SIG-M5 treated with dmso at 0.1 percent for 504 hours (cell line): ENCODE results near the gene ZCCHC17.
"Not testable (repeated sequence)": the region's sequence is repeated elsewhere in the genome, so short reads cannot be mapped to it uniquely, and the experiment has no call there.

Source experiments
- DNase-seq: peaks from one replicate; lab custom pipeline; 2025; ENCODE audit not compliant: unreplicated experiment; lab: John Stamatoyannopoulos, UW

The ZCCHC17 gene

DNA sequence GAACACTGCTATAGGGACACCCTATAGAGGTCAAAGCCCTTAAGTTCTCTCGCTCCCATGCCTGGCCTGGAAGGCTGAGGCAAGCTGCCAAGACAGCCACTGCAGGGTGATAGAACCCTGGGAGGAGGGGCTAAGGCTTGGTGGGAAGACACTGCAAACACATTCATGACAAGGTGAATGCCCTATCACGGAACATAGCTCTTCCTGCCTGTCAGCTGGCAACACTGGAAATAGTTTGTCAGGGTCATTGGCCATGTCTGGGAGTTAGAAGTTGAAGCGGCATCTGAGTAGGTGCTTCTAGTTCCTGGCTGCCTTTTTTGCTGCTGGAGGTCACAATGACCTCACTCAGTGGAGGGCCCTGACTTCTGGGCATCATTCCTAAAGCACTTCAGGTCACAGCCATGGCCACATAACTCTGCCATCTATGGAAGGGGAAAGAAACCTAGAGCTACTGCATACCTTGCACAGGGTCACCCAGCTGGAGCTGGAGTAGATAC is 71.8 kb downstream of the ZCCHC17 start:
- DNase-seq, result no peak

DNA sequence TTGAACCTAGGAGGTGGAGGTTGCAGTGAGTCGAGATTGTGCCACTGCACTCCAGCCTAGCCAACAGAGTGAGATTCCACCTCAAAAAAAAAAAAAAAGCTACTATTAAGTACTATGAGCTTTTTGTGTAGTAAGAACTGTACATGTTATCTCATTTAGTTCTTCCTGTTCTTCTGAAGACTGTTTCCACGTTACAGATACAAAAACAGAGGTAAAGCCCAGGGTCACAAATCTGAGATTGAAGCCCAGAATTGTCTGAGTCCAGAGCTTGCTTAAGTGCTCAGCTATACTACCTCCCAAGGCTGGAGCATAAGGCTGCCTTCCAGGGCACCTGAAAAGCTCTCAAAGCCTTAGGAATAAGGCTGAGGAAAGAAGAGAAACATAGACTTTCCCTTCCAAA is 73.2 kb downstream of the ZCCHC17 start:
- DNase-seq, result no peak

DNA sequence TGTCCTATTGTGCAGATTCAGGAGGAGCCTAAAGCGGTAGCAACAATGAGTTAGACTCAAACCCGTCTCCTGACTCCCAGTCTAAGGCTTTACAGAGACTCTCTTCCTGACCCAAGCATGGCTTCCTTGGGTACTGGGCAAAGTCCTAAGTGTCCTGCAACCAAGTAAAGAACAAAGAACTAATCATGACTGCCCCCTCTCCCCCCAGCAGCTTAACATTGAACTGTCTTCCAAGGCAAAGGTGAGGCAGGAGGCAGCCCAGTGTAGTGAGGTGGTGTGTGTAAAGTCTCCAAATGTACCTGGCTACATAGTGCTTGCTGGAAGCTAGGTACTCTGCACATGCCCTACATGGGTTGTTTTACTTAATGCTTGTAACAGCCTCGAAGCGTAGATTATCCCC is 73.7 kb downstream of the ZCCHC17 start:
- DNase-seq, result no peak

DNA sequence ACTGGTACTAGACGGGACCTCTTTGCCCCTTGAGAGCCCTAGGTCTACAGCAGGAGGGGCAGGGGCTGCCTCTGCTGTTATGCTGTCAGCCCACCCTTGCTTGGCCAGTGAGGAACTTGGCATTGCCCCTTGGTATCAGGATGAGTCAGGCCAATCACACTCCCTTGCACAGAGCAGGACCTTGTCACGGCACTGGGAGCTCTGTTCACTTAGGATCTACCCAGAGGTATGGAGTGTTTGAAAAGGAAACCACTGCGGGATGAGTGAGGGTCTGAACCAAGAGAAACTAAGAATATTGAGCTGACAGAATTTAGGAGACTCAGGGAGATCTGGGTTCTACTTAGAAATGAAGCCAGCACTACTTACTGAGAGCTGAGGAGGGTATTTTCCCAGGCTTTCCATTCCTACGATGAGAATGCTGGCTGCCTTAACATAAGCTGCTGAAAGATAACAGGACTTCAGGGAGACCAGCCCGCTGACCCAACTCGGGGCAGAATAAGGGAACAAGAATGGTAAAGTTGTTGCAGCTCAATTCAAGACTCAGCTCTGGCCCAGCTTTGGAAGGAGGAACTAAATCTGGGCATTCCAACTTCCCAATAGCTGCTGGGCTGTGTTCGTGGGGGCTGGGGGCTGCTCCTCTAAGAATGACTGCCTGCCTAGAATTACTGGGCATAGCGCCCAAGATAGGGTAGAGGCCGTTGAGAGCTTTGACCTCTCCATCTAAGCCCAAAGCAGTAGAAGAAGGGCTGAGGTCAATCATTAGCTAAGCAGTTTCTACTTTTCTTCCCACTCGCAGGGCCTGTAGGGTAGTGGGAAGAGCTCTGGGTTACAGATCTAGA is 74.5 kb downstream of the ZCCHC17 start:
- DNase-seq, result no peak

DNA sequence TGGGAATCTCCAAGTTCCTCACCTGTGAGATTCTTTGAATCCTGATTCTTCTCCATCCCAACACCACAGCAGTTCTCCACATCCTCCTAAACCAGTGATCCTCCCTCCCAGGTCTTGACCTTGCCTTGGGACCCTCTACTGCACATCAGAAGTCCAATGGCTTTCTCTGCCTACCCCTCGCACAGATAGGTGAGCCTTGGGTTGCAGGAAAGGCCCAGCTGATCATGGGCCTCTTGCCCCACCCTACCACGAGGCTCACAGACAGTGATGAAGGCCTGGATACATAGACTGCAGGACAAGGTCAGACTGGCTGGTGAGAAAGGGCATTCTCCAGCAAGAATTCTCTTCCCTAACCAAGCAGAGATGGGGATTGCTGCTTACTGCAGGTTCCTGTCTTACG is 75.2 kb downstream of the ZCCHC17 start:
- DNase-seq, result no peak

DNA sequence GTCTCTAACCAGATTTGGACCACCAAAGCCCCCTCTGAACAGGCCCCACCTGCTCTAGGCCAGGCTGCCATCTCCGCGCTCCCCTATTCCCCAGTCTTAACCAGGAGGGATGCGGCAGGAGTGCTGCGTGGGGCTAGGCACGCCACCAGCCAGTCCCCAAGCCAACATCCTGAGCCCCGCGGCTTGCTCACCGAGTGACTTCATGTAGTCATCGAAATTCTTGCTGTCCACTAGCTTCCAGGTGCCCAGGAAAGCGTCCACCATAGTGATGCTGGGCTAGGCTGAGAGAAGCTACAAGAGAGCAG is 75.9 kb downstream of the ZCCHC17 start:
- no peak for DNase-seq

DNA sequence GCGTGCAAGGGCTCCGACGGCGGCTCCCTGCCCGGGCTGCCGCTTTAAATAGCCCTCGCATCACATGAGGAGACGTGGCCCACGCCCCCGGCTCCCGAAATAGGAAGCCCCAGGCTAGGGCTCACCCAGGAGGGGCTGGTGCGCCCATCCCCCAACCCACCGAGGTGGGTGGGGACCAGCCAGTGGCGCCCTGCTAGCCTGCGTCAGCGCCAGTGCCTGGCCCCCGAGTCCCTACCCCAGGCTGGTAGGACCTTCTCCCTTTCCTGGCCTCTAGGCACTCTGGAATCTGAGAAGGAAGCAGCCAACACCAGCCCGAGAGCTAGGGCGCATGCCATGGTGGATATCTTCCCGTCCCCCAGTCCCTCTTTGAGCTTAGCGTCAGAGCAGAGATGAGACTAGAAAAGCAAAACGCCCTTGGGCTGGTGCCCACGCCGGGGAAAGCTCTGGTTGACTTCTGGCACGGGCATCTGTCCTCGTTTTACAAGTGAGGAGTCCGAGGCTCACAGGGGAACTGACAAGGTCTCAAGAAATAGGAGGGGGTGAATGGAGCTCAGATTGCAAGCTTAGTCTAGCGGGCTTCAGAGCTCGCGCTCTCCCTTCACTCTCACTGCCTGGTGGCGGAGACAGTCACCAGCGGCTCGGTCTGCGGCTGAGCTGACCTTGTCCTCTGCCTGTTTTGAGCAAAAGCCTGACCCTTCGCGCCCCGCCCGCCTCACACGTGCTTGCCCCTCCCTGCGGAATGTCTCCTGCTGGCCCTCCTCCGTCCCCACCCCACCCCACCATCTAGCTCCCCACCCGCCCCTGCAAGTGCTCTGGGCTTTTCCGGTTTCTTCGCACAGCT is 76.4 kb downstream of the ZCCHC17 start, which contains the start of gene FABP3:
Gene FABP3, minus strand, starts transcription at position 21 of the 841 bp plus-strand sequence. CDS start 62 bp downstream, outside the sequence.
- no peak for DNase-seq

DNA sequence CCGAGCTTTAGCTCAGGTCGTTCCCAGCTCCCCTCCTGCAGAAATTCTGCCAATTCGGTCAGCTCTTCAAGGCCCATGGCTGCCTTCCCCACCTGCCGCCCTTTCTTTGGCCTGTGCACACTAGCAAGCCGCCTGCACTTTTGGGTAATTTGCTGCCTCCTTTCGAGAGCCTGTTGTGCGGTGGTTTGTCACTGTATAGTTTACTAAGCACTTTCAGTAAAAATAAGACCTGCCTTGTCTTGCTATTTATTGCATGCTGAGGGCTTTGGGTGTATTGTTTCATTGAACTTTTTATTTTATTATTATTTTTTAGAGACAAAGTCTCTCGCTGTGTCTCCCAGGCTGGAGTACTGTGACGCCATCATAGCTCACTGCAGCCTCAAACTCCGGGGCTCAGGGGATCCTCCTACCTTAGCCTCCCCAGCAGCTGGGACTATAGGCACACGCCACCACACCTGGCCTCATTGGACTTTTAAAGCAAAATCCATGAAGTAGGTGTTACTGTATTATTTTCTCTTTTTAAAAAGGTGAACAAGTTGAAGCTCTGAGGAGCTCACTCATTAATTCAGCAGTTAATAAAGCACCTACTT is 77.2 kb downstream of the ZCCHC17 start:
- no peak for DNase-seq

DNA sequence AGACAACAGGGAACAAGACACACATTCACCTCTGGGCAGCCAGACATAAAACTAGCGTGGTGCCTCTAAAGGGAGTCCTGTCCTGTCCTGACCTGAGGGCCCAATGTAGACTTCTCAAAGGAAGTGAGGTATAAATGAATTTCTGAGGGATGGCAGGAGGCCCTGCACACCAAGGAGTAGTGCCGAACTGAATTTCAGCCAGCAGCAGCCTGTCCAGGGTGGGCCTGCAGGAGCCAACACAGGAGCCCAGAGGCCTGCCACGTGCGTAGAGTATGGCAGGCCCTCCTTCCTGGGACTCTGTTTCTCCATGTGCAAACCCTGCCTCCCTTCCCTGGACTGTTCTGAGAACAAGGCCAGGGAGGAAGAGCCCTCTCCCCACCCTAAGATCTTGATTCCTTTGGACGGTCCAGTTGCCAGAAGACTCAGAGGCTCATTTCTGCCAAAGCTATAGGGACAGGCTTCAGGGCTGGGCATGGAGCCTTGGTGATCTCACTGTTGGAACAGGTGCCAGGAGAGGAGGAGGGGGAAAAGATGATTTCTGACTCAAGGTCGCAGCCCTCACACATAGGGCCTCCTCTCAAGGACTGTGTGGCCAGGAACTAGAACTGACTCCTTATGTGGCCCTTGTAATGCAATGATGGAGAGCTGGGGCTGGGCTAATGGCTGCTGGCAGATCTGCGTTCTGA is 77.8 kb downstream of the ZCCHC17 start:
- no peak for DNase-seq

DNA sequence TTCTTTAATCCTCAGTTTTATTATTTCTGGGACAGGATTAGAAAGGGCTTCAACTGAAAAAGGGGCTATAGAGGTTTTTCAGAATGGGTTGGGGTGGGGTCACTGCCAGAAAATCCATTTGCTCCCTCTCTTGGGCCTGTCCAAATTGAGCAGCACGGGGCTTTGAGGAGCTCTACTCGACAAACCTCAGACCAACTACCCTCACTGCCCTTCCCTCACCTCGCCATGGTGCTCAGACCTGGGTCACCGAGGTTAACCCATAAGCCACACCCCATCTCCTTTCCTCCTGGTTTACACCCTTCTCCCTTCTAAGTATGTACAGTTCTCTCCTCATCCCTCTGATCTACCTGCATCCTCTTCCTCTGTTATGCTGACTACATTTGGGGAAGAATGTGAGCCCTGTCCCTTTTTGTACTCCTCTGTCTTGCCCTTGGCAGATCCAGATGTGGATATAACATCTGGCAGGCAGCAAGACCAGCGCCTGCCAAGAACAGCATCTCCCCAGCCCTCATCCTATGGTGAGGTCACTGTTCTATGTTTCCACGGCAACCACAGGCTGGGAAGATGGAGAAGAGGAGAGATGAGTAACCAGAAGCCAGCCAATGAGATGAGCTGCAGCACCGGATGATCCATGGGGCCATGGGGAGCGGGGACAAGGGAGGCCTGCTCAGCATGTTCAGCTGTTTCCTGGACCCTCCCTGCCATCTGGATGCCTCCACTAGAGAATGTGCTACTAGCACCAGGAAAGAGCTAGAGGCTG is 79.7 kb downstream of the ZCCHC17 start:
- DNase-seq, result no peak

DNA sequence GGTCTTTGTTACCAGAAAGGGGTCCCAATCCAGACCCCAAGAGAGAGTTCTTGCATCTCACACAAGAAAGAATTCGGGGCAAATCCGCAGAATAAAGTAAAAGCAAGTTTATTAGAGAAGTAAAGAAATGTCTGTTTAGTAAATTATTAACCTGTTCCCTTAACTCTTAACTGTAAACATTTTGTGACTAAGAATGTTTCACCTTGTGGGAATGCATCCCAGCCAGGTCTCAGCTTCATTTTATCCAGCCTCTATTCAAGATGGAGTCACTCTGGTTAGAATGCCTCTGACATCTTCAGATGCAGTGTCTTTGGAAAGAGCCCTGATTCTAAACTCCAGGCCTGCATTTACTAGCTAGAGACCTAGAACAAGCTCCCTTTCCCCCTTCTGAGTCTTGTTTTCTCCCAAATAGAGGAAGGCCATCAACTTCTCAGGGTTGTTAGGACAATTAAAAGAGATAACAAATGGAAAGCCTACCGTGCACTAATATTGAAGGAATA is 80.6 kb downstream of the ZCCHC17 start:
- DNase-seq, result no peak

DNA sequence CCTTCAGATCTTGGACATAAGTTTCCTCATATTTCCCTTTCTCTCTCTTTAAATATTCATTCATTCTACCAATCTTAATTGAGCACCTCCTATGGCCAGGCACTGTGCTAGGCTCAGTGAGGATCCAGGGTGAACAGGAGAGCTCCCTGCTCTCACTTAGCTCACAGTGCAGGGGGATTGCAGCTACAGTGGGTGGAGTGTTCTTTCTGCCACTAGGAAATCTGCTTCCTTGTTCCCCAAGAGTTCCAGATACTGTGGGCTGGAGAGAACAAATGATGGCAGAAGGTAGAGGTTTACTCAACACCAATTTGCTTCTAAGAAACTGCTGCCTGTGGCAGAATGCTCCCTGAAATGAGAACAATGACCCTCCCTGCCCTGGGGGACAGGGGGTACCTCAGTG is 81.2 kb downstream of the ZCCHC17 start:
- no peak for DNase-seq

DNA sequence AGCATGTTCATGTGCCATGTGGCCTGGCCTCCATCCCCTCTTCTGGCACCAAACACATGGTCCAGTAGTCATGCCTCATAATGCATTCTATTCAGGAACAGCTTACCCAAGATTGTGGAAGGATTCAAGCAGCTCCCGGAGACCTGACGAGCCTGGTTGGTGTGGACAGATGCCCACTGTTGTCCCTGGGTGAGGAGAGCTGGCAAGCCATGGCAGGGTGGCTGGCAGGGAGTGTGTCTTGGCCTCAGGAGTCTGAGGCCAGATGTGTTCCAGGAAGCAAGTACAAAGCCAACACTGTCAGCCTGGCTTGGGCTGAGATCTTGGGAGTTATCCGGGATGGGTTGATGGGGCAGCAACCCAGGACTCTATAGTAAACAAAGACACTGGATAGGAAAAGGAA is 83.3 kb downstream of the ZCCHC17 start:
- no peak for DNase-seq

DNA sequence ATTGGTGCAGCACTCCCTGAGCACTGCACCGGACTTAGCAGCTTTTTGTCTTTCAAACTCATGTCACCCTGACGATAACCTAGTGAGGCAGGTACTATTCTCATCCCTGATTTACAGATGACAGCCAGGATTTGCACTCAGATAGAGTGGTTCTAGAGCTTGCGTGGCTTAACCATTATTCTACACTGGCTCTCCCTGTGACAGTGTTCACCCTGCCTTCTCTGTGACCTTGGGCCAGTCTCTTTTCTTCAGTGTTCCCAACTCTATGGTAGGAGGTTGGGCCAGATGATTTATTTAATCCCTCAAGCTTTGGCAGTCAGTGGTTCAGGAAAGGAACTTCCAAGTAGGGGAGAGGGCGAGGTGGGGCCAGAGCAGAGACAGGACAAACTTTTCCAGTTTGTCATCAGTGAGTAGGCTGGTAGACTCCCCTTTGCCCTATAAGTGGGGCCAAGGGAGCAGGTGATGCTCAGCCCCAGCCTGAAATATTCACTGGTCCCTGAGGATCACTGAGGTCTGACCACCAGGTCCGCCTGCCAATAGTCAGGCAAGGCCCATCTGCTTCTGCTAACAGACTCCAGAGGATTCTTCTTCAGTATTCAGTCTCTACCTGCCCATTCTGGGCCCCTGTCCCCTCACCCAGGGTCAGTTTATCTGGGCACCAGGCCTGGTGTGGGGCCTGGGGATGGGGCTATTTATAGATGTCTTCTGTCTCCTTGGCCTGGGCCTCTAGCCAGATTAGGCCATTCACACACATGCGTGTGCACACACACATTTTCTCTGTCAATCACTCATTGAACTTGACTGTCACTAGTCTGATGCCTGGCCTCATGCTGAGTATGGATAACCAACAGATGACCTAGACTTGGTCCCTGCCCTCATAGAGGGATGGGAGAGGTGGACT is 84.8 kb downstream of the ZCCHC17 start:
- DNase-seq, result no peak

DNA sequence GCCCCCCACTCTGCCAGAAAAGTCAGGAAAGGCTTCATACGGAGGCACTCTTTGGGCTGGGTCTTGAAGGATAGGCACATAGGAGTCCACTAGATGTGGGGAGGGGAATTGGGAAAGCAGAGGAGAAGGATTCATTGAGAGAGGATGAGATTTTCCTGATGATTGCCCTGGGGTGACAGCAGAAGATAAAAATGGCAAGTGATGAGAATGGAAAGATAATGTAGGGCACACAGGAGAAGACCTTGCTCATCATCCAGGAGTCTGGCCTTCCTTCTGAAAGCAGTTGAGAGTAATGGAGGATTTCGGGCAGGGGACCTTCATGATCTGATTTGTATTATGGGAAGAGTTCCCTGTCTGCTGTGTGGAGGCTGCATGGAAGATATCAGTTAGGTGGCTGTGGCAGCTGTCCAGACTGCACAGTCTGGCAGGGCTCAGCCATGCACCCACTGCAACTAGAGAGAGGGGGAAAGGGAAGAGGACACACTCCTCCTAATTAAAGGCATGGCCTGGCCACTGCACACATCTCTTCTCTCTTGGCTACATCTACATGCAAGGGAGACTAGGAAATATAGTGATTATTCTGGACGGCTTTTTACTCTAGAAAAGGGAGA is 85.7 kb downstream of the ZCCHC17 start:
- DNase-seq, result no peak

DNA sequence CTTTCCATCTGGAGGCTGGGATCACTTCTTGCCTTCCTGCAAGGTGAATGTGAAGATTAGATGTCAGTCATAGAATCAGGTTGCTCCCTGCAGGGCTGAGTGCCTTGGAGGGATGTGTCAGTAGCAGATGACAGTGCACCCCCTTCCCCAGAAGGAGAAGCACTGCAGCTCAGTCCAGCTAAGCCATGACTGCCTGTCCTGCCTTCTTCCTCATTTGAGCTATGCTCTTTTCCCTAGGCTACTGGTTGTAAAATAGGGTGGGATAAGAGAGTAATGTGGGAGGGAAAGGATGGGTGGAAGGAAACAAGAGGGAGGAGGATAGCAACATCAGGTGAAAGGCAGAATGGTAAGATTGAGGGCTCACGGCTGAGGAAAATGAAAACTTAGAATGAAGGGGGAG is 87.1 kb downstream of the ZCCHC17 start:
- no peak for DNase-seq

DNA sequence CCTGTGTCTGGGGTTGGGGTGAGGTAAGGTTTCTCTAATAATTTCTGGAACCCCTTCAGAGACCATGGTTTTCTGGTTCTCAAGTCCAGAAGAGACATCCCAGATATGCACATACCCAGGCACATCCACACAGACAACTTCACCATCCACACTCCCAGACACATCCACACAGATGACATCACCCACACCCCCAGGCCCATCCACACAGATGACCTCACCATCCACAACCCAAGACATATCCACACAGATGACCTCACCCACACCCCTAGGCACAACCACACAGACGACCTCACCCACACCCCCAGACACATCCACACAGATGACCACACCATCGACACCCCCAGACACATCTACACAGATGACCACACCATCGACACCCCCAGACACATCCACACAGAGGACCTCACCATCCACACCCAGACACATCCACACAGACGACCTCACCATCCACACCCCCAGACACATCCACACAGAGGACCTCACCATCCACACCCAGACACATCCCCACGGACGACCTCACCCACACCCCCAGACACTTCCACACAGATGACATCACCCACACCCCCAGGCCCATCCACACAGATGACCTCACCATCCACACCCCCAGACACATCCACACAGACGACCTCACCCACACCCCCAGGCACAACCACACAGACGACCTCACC is 89.9 kb downstream of the ZCCHC17 start:
- DNase-seq, result not testable (repeated sequence)

DNA sequence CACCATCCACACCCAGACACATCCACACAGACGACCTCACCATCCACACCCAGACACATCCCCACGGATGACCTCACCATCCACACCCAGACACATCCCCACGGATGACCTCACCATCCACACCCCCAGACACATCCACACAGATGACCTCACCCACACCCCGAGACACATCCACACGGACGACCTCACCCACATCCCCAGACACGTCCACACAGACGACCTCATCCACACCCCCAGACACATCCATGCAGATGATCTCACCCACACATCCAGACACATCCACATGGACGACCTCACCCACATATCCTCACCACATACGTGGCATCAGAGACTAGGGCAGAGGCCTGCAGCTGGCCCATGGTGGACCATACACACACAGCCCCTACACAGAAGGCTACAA is 90.8 kb downstream of the ZCCHC17 start:
- DNase-seq, result no peak
